HEK293 (cell line): ENCODE results near the gene C1QTNF2.

ENCODE experiments used
- CTCF ChIA-PET: fragments of 350-600 bp; formaldehyde crosslinking; extraction: SDS; loops from one replicate; lab custom pipeline; 2021; ENCODE audit warnings: antibody characterized with exemption; lab: Yijun Ruan, JAX
- POLR2A ChIA-PET: fragments of 300-600 bp; formaldehyde crosslinking; extraction: SDS; loops from one replicate; lab custom pipeline; 2020; ENCODE audit warnings: antibody characterized with exemption, inconsistent platforms; lab: Yijun Ruan, JAX
- H3K27ac ChIP-seq: fragments of 200-500 bp; sonication (Bioruptor generic); 2 replicates; pipeline ENCODE4 v1.5.1; 2014; ENCODE audit warnings: low read depth, low read length, control low read depth, inconsistent platforms; ENCODE audit errors: extremely low read depth
- H3K36me3 ChIP-seq, 2 experiments: fragments of 200-500 bp in 1 of 2; sonication (Bioruptor generic) in 1 of 2; 1 replicate in 1 of 2; 2 replicates in 1 of 2; pipeline ENCODE4 v1.5.1; 2014 to 2017; ENCODE audit warnings: inconsistent platforms in 2 of 2, low read length in 2 of 2; ENCODE audit not compliant: control insufficient read depth in 2 of 2, insufficient read depth in 1 of 2
- H3K4me1 ChIP-seq: fragments of 200-500 bp; sonication (Bioruptor generic); 2 replicates; pipeline ENCODE4 v1.5.1; 2014; ENCODE audit warnings: mild to moderate bottlenecking, low read length, inconsistent platforms; ENCODE audit not compliant: control insufficient read depth, insufficient read depth
- H3K4me3 ChIP-seq: 2 replicates; pipeline ENCODE4 v1.5.1; 2011; ENCODE audit warnings: low read depth, mild to moderate bottlenecking, control low read depth, low read length, moderate library complexity
- H3K9me3 ChIP-seq: fragments of 200-500 bp; sonication (Bioruptor generic); 2 replicates; pipeline ENCODE4 v1.5.1; 2014; ENCODE audit warnings: low read depth, low read length, inconsistent platforms; ENCODE audit not compliant: control insufficient read depth, insufficient read depth
- CTCF ChIP-seq: fragments of 450-650 bp; formaldehyde crosslinking; IDR thresholded peaks from 2 replicates; pipeline ENCODE4 v1.5.1; 2016; ENCODE audit warnings: missing biosample characterization, missing genetic modification characterization
- GLI4 ChIP-seq: fragments of 450-650 bp; formaldehyde crosslinking; IDR thresholded peaks from 2 replicates; pipeline ENCODE4 v1.5.1; 2016; ENCODE audit warnings: missing biosample characterization, missing genetic modification characterization
- PATZ1 ChIP-seq: fragments of 450-650 bp; formaldehyde crosslinking; IDR thresholded peaks from 2 replicates; pipeline ENCODE4 v1.5.1; 2016; ENCODE audit warnings: missing biosample characterization, missing genetic modification characterization
- RBAK ChIP-seq: fragments of 450-650 bp; formaldehyde crosslinking; IDR thresholded peaks from 2 replicates; pipeline ENCODE4 v1.5.1; 2016; ENCODE audit warnings: missing biosample characterization, missing genetic modification characterization
- SCRT1 ChIP-seq: fragments of 450-650 bp; formaldehyde crosslinking; IDR thresholded peaks from 2 replicates; pipeline ENCODE4 v1.5.1; 2016; ENCODE audit warnings: missing biosample characterization, missing genetic modification characterization, borderline replicate concordance
- SP3 ChIP-seq: fragments of 450-650 bp; formaldehyde crosslinking; IDR thresholded peaks from 2 replicates; pipeline ENCODE4 v1.5.1; 2016; ENCODE audit warnings: missing biosample characterization, missing genetic modification characterization
- SP7 ChIP-seq: fragments of 450-650 bp; formaldehyde crosslinking; IDR thresholded peaks from 2 replicates; pipeline ENCODE4 v1.5.1; 2016; ENCODE audit warnings: missing biosample characterization, missing genetic modification characterization
- ZBTB17 ChIP-seq: fragments of 450-650 bp; formaldehyde crosslinking; IDR thresholded peaks from 2 replicates; pipeline ENCODE4 v1.5.1; 2016; ENCODE audit warnings: missing biosample characterization, missing genetic modification characterization
- ZBTB8A ChIP-seq: fragments of 450-650 bp; formaldehyde crosslinking; IDR thresholded peaks from 2 replicates; pipeline ENCODE4 v1.5.1; 2016; ENCODE audit warnings: missing biosample characterization, missing genetic modification characterization
- ZFP37 ChIP-seq: fragments of 450-650 bp; formaldehyde crosslinking; IDR thresholded peaks from 2 replicates; pipeline ENCODE4 v1.5.1; 2016; ENCODE audit warnings: missing biosample characterization, missing genetic modification characterization
- ZIC2 ChIP-seq: fragments of 450-650 bp; formaldehyde crosslinking; IDR thresholded peaks from 2 replicates; pipeline ENCODE4 v1.5.1; 2016; ENCODE audit warnings: missing biosample characterization, missing genetic modification characterization
- ZNF138 ChIP-seq: fragments of 450-650 bp; formaldehyde crosslinking; IDR thresholded peaks from 2 replicates; pipeline ENCODE4 v1.5.1; 2016; ENCODE audit warnings: missing biosample characterization, missing genetic modification characterization, borderline replicate concordance
- ZNF148 ChIP-seq: fragments of 450-650 bp; formaldehyde crosslinking; IDR thresholded peaks from 2 replicates; pipeline ENCODE4 v1.5.0; 2017; ENCODE audit warnings: missing biosample characterization, missing genetic modification characterization, borderline replicate concordance
- ZNF16 ChIP-seq: fragments of 450-650 bp; formaldehyde crosslinking; IDR thresholded peaks from 2 replicates; pipeline ENCODE4 v1.5.1; 2016; ENCODE audit warnings: low read depth, missing biosample characterization, missing genetic modification characterization
- ZNF24 ChIP-seq: fragments of 450-650 bp; formaldehyde crosslinking; IDR thresholded peaks from 2 replicates; pipeline ENCODE4 v1.5.1; 2016; ENCODE audit warnings: missing biosample characterization, missing genetic modification characterization
- ZNF48 ChIP-seq: fragments of 450-650 bp; formaldehyde crosslinking; IDR thresholded peaks from 2 replicates; pipeline ENCODE4 v1.5.1; 2016; ENCODE audit warnings: missing biosample characterization, missing genetic modification characterization
- ZNF549 ChIP-seq: fragments of 450-650 bp; IDR thresholded peaks from 2 replicates; pipeline ENCODE4 v1.5.1; 2018; ENCODE audit warnings: missing biosample characterization, missing genetic modification characterization, mild to moderate bottlenecking, inconsistent platforms, moderate library complexity
- ZNF621 ChIP-seq: fragments of 450-650 bp; formaldehyde crosslinking; IDR thresholded peaks from 2 replicates; pipeline ENCODE4 v1.5.1; 2017; ENCODE audit warnings: missing biosample characterization, missing genetic modification characterization
- ZNF677 ChIP-seq: fragments of 450-650 bp; IDR thresholded peaks from 2 replicates; pipeline ENCODE4 v1.5.0; 2018; ENCODE audit warnings: missing biosample characterization, mild to moderate bottlenecking, missing genetic modification characterization, moderate library complexity
- ZNF777 ChIP-seq: fragments of 450-650 bp; formaldehyde crosslinking; IDR thresholded peaks from 2 replicates; pipeline ENCODE4 v1.5.1; 2017; ENCODE audit warnings: missing biosample characterization, missing genetic modification characterization, borderline replicate concordance
- ZNF785 ChIP-seq: fragments of 450-650 bp; formaldehyde crosslinking; IDR thresholded peaks from 2 replicates; pipeline ENCODE4 v1.5.1; 2016; ENCODE audit warnings: missing biosample characterization, missing genetic modification characterization
- ZNF791 ChIP-seq: fragments of 450-650 bp; formaldehyde crosslinking; IDR thresholded peaks from 2 replicates; pipeline ENCODE4 v1.5.1; 2016; ENCODE audit warnings: missing biosample characterization, missing genetic modification characterization
- ZSCAN5A ChIP-seq: fragments of 450-650 bp; formaldehyde crosslinking; IDR thresholded peaks from 2 replicates; pipeline ENCODE4 v1.5.1; 2016; ENCODE audit warnings: missing biosample characterization, missing genetic modification characterization
- TF ChIP-seq, protein P1 (sequence below): fragments of 450-650 bp; formaldehyde crosslinking; IDR thresholded peaks from 2 replicates; pipeline ENCODE4 v1.5.1; 2016; ENCODE audit warnings: missing biosample characterization, missing genetic modification characterization
- TF ChIP-seq, protein P2 (sequence below): fragments of 450-650 bp; formaldehyde crosslinking; IDR thresholded peaks from 2 replicates; pipeline ENCODE4 v1.5.1; 2016; ENCODE audit warnings: missing biosample characterization, missing genetic modification characterization

C1QTNF2 gene

DNA sequence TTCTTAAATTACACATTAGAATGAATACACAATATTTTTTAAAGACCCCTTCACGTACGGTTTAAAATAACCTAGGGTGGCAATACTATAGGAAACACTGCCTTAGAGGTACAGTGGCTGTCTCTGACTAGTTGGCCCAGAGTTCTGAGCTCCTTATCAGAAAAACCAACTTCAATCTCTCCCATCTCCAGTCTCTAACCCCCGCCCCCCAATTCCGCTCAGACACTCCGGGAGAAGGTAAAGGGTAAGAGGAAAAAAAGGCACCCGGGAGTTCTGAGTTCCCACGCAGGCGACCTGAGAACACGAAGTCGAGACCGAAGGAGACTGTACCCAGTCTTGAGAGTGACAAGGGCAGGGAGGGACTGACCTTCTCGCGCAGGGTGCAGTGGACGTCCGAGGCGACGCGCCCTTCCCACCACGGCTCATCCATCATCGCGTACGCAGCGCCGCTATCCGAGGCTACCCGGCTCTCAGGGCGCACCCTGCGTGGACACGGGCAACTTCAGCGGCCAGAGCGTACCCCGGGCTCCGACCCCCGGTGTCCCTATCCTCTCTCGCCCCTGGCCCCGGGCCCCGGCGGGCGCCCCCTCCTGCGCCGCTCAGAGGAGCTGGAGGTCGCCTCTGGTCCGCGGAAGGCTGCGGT, 58.8 kb downstream of the C1QTNF2 start:
- no peaks in the 10 kb centered on the region; the same call in 1 of the 2 replicates for H3K4me1 ChIP-seq
- peak overlapping the region; percentile 48; the same call in 1 of the 2 replicates for H3K27ac ChIP-seq
- ChIA-PET POLR2A (interaction anchor here (0.6 to 1.0 kb wide), 2 partner anchors 15 to 199 kb away, joined by 3 to 4 read pairs; no protein-coding TSS in a partner anchor), CTCF (interaction anchor here (0.7 kb wide), 1 partner anchor 113 kb away, joined by 3 read pairs; no protein-coding TSS in a partner anchor)
- peak overlapping the region; percentile 63 for H3K4me3 ChIP-seq
- H3K36me3 ChIP-seq: no peaks in the 10 kb centered on the region
- no peaks in the 10 kb centered on the region for H3K9me3 ChIP-seq
- no peak for TF ChIP-seq SP7
- TF ChIP-seq ZNF24 (tag by site-specific recombination): no peak
- TF ChIP-seq ZNF777 (tag by site-specific recombination): 0 out of 2 replicates have a peak, but pooled peaks have one; percentile 34
- TF ChIP-seq ZBTB8A (tag by site-specific recombination): no peak
- TF ChIP-seq ZIC2 (tag by site-specific recombination): peak; percentile 32
- TF ChIP-seq GLI4 (tag by site-specific recombination): no peak
- no peak for TF ChIP-seq ZNF16 (tag by site-specific recombination)
- TF ChIP-seq ZNF549 (tag by site-specific recombination): no peak
- TF ChIP-seq, protein P1, sequence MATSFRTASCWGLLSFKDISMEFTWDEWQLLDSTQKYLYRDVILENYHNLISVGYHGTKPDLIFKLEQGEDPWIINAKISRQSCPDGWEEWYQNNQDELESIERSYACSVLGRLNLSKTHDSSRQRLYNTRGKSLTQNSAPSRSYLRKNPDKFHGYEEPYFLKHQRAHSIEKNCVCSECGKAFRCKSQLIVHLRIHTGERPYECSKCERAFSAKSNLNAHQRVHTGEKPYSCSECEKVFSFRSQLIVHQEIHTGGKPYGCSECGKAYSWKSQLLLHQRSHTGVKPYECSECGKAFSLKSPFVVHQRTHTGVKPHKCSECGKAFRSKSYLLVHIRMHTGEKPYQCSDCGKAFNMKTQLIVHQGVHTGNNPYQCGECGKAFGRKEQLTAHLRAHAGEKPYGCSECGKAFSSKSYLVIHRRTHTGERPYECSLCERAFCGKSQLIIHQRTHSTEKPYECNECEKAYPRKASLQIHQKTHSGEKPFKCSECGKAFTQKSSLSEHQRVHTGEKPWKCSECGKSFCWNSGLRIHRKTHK: no peak
- TF ChIP-seq SP3: no peak
- no peak for TF ChIP-seq ZNF791 (tag by site-specific recombination)
- TF ChIP-seq ZBTB17: no peak
- no peak for TF ChIP-seq RBAK (tag by site-specific recombination)
- TF ChIP-seq ZFP37 (tag by site-specific recombination): peak; percentile 48; the same call in 1 of the 2 replicates
- TF ChIP-seq ZNF785 (tag by site-specific recombination): no peak
- TF ChIP-seq, protein P2, sequence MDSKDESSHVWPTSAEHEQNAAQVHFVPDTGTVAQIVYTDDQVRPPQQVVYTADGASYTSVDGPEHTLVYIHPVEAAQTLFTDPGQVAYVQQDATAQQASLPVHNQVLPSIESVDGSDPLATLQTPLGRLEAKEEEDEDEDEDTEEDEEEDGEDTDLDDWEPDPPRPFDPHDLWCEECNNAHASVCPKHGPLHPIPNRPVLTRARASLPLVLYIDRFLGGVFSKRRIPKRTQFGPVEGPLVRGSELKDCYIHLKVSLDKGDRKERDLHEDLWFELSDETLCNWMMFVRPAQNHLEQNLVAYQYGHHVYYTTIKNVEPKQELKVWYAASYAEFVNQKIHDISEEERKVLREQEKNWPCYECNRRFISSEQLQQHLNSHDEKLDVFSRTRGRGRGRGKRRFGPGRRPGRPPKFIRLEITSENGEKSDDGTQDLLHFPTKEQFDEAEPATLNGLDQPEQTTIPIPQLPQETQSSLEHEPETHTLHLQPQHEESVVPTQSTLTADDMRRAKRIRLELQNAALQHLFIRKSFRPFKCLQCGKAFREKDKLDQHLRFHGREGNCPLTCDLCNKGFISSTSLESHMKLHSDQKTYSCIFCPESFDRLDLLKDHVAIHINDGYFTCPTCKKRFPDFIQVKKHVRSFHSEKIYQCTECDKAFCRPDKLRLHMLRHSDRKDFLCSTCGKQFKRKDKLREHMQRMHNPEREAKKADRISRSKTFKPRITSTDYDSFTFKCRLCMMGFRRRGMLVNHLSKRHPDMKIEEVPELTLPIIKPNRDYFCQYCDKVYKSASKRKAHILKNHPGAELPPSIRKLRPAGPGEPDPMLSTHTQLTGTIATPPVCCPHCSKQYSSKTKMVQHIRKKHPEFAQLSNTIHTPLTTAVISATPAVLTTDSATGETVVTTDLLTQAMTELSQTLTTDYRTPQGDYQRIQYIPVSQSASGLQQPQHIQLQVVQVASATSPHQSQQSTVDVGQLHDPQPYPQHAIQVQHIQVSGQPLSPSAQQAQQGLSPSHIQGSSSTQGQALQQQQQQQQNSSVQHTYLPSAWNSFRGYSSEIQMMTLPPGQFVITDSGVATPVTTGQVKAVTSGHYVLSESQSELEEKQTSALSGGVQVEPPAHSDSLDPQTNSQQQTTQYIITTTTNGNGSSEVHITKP (tag by site-specific recombination): no peak
- no peak for TF ChIP-seq SCRT1 (tag by site-specific recombination)
- 0 out of 2 replicates have a peak, but pooled peaks have one; percentile 8 for TF ChIP-seq PATZ1
- TF ChIP-seq ZNF621 (tag by site-specific recombination): no peak
- TF ChIP-seq ZSCAN5A (tag by site-specific recombination): no peak
- TF ChIP-seq ZNF48 (tag by site-specific recombination): no peak
- no peak for TF ChIP-seq ZNF148 (tag by site-specific recombination)
- no peak for TF ChIP-seq CTCF (tag by site-specific recombination)
- TF ChIP-seq ZNF677 (tag by site-specific recombination): no peak
- TF ChIP-seq ZNF138 (tag by site-specific recombination): no peak
